GM20000 (cell line): Measurements from ENCODE around the gene TMEM225B.

Experiments used
- DNase-seq: peaks from one replicate; pipeline ENCODE4 v3.0.0; 2012; ENCODE audit warnings: low spot score
- TF ChIP-seq, protein P1 (sequence below): IDR thresholded peaks from 2 replicates; pipeline ENCODE4 v1.5.1; 2012; ENCODE audit warnings: mild to moderate bottlenecking, control low read depth; ENCODE audit errors: extremely low read depth, missing control alignments

Gene TMEM225B

DNA sequence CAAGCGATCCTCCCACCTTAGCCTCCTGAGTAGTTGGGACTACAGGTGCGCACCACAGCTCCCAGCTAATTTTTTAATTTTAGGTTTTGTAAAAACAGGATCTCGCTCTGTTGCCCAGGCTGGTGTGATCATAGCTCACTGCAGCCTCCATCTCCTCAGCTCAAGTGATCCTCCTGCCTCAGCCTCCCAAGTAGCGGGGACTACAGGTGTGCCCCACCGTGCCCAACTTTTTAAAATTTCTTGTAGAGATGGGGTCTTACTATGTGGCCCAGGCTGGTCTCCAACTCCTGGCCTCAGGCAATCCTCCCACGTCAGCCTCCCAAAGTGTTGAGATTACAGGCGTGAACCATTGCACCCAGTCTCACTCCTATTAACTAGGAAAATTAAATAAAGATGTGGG, 7.5 kb downstream of the TMEM225B start:
- TF ChIP-seq, protein P1, sequence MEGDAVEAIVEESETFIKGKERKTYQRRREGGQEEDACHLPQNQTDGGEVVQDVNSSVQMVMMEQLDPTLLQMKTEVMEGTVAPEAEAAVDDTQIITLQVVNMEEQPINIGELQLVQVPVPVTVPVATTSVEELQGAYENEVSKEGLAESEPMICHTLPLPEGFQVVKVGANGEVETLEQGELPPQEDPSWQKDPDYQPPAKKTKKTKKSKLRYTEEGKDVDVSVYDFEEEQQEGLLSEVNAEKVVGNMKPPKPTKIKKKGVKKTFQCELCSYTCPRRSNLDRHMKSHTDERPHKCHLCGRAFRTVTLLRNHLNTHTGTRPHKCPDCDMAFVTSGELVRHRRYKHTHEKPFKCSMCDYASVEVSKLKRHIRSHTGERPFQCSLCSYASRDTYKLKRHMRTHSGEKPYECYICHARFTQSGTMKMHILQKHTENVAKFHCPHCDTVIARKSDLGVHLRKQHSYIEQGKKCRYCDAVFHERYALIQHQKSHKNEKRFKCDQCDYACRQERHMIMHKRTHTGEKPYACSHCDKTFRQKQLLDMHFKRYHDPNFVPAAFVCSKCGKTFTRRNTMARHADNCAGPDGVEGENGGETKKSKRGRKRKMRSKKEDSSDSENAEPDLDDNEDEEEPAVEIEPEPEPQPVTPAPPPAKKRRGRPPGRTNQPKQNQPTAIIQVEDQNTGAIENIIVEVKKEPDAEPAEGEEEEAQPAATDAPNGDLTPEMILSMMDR = no peak
- DNase-seq = no peak

DNA sequence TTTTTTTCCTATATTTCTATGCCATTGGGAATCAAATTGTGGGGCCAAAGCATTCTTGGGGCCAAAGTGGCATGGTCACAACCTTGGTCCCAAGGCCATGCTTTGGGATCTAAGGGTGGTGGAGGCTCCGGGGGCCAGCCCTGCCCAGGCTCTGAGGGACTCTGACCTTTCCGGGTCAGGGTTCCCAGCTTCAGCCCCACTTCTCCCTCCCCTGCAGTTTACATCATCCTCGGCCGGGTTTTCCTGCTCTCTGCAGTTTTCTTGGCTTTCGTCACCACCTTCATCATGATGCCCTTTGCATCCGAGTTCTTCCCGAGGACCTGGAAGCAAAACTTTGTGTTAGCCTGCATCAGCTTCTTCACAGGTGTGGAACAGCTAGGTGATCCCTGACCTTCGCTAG, 8.5 kb downstream of the TMEM225B start:
- TF ChIP-seq, protein P1 = no peak
- DNase-seq = peak; percentile 2

DNA sequence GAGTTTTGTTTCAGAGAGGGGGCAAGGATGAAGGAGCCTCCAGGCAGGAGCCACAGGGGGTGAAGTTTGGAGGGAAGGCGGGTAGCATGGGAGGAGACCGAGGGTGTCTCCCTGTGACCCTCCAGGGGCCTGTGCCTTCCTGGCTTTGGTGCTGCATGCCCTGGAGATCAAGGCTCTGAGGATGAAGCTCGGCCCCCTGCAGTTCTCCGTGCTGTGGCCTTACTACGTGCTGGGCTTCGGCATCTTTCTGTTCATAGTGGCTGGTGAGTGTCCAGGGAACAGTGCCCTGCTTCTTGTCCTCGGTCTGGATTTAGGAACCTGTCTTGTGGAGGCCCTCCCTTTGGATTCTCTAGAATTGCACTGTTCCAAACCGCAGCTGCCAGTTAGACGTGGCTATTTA, 9.5 kb downstream of the TMEM225B start:
- TF ChIP-seq, protein P1 = no peak
- no peak for DNase-seq

DNA sequence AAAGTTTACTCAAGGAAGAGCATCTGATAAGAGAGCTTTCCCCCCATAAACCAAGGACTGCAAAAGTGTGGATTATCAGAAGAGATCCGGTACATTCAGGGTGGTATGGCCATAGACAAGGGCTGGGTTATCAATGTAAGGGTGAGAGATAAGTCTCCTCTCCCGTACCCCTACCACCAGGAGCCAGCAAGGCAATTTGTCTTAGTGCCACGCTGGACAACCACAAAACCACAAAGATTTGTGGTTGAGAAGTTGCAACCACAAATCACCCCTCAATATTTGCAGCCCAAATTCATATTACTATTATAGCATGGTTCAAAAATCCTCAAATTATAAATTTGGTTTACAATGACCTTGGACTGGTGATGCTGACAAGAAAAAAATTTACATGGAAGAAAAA, 16.4 kb downstream of the TMEM225B start:
- DNase-seq = no peak
- TF ChIP-seq, protein P1 = no peak

DNA sequence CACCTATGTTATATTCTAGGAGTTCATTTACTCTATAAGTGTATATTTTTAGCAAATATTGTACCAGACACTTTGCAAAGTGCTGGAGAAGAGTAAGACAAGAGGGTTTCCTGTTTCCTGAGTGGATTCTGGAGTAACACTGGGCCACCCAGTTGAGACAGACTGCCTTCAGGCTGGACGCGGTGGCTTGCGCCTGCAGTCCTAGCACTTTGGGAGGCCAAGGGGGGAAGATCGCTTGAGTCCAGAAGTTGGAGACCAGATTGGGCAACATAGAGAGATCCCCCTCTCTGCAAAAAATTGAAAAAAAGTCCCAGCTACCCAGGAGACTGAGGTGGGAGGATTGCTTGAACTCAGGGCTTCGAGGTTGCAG, 17.9 kb downstream of the TMEM225B start:
- DNase-seq = no peak
- TF ChIP-seq, protein P1 = no peak

DNA sequence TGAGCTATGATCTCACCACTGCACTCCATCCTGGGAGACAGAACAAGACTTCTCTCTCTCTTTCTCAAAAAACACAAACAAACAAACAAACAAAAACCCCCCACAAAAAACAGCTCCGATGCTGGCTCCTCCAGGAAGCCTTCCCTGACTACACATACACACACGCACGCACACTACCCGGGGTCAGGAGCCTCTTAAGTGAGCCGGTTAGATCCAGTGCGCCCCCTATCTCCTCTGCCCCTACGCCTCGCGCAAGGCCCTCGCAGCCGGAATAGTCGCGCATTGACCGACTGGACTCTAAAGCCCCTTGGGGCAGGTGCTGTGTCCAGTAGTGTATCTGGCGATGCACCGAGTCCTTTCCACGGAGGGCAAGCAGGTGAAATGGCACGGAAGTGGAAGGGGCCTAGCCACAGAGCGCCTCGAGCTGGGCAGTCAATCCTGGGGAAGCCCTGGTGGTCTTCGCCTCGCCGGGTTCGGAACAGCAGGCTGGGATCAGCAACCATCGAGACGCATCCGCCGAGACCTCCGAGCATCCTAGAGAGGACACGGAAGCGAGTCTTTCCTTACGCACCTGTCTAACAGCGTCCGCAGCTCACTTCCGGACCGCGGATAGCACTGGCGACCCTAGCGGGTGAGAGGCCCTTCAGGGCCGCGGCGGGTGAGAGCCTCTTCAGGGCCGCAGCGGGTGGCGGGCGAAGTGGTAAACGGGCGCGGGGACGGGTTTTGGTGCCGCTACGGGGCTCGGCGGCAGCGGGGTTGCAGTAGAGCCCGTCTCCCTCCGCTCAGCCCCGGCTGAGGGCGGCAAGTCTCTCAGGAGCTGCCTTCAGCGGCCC, 18.5 kb downstream of the TMEM225B start, which contains the start of gene ZSCAN25:
Gene ZSCAN25, plus strand, starts transcription at position 588 of the 833 bp plus-strand sequence. CDS start 2,661 bp downstream, outside the sequence.
- peak; percentile 93 for DNase-seq
- TF ChIP-seq, protein P1 = no peak

DNA sequence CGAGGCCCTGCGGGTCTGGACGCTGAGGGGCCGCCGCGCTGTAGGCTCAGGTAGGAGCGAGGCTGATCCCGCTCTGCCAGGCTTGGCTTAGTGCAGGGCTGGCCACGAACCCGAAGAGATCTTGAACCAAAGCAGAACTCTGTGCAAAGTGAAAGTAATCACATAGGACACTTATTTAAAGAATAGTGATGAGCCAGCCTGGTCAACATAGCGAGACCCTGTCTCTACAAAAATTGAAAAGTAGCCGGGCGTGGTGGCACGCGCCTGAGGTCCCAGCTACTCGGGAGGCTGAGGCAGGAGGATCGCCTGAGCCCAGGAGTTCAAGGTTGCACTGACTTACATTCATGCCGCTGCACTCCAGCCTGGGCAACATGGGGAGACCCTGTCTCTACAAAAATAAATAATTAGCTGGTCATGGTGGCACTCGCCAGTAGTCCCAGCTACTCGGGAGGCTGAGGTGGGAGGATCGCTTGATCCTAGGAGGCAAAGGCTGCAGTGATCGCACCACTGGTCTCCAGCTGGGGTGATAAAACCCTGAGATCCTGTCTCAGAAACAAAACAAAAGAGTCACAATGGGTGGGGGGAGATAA, 19.2 kb downstream of the TMEM225B start:
- TF ChIP-seq, protein P1 = no peak
- no peak for DNase-seq
